Stimulated activated CD4-positive, alpha-beta T cell treated with anti-CD3 and anti-CD28 coated beads, Interleukin-1b, Interleukin-23, amount 100 ng/mL, for 48 hours (primary cell): Measurements from ENCODE around the gene RBM47.
"Not testable (repeated sequence)": the region's sequence is repeated elsewhere in the genome, so short reads cannot be mapped to it uniquely, and the experiment has no call there.

Experiments used
- DNase-seq: peaks from one replicate; pipeline ENCODE4 v3.0.0-alpha.2; 2020

Gene RBM47

GRCh38 chr4:40434126-40434687 is 195.5 kb downstream of the RBM47 start:
- no peak for DNase-seq

GRCh38 chr4:40432504-40432903 is 197.2 kb downstream of the RBM47 start:
- no peak for DNase-seq

- DNase-seq, result not testable (repeated sequence)
Observed at GRCh38 chr4:40427871-40428270, 201.8 kb downstream of the RBM47 start.

- no peak for DNase-seq
Observed at GRCh38 chr4:40427128-40427527, 202.5 kb downstream of the RBM47 start.

GRCh38 chr4:40425799-40426574 is 203.7 kb downstream of the RBM47 start:
- DNase-seq, result no peak

GRCh38 chr4:40423735-40424134 is 205.9 kb downstream of the RBM47 start:
- DNase-seq, result no peak

GRCh38 chr4:40421839-40422708 is 207.6 kb downstream of the RBM47 start:
- DNase-seq, result no peak

- no peak for DNase-seq
Observed at GRCh38 chr4:40419231-40419912, 210.3 kb downstream of the RBM47 start.

- no peak for DNase-seq
Observed at GRCh38 chr4:40418430-40419230, 211.0 kb downstream of the RBM47 start.

- DNase-seq, result no peak
Observed at GRCh38 chr4:40417941-40418340, 211.7 kb downstream of the RBM47 start.

GRCh38 chr4:40414673-40415072 is 215.0 kb downstream of the RBM47 start:
- DNase-seq, result no peak

GRCh38 chr4:40412866-40413795 is 216.5 kb downstream of the RBM47 start:
- no peak for DNase-seq

- no peak for DNase-seq
Observed at GRCh38 chr4:40412388-40412787, 217.3 kb downstream of the RBM47 start.

GRCh38 chr4:40409835-40410234 is 219.8 kb downstream of the RBM47 start:
- no peak for DNase-seq

GRCh38 chr4:40407468-40407867 is 222.2 kb downstream of the RBM47 start:
- DNase-seq, result not testable (repeated sequence)

- DNase-seq, result no peak
Observed at GRCh38 chr4:40406340-40406739, 223.3 kb downstream of the RBM47 start.

GRCh38 chr4:40405193-40405592 is 224.5 kb downstream of the RBM47 start:
- DNase-seq, result no peak

GRCh38 chr4:40403081-40403480 is 226.6 kb downstream of the RBM47 start:
- DNase-seq, result no peak

- DNase-seq, result no peak
Observed at GRCh38 chr4:40402556-40402955, 227.1 kb downstream of the RBM47 start.

- no peak for DNase-seq
Observed at GRCh38 chr4:40401631-40402030, 228.0 kb downstream of the RBM47 start.

- no peak for DNase-seq
Observed at GRCh38 chr4:40401096-40401495, 228.6 kb downstream of the RBM47 start.
